Testis (tissue), 2 donors: ENCODE results near the gene MAPKAPK2.

Source experiments
- CTCF ChIP-seq, 3 experiments: fragments of 450-650 bp in 2 of 3; fragments of 200-600 bp in 1 of 3; sonication (generic) in 1 of 3; IDR thresholded peaks; one replicate each; pipeline ENCODE4 v1.5.1; 2016 to 2019; ENCODE audit warnings: antibody characterized with exemption in 3 of 3, mild to moderate bottlenecking in 2 of 3, moderate library complexity in 1 of 3
- POLR2A ChIP-seq: fragments of 450-650 bp; IDR thresholded peaks from one replicate; pipeline ENCODE4 v1.6.1; 2017; ENCODE audit warnings: antibody characterized with exemption, mild to moderate bottlenecking, moderate library complexity

GRCh38 chr1:206685334-206685768 lies 646 bp downstream of the MAPKAPK2 start:
- TF ChIP-seq CTCF (IDR thresholded peaks at IDR 0.05) (no peak), POLR2A (no peak)
